T47D (cell line): ENCODE results near the gene PABPN1L.
A peak's percentile ranks its signal among the peaks of the same experiment; 100 is the strongest.

Source experiments
- DNase-seq, 2 experiments: peaks; one replicate each; pipeline versions ENCODE4 v3.0.0 to v3.0.0-alpha.2; 2011 to 2012; ENCODE audit warnings: low read depth in 1 of 2, low spot score in 1 of 2
- JUND ChIP-seq: IDR thresholded peaks from 2 replicates; pipeline ENCODE4 v1.6.1; 2012; ENCODE audit warnings: low read depth
- in situ Hi-C: cut with HindIII; loops from 2 replicates; pipeline ENCODE4 v1.10.0; 2016; ENCODE audit warnings: low sequenced_read_pairs, low pct_unique_long_range_greater_than_20kb

PABPN1L gene

GRCh38 chr16:88886420-88886844 lies 20.0 kb upstream of the PABPN1L start:
- in situ Hi-C loops: no loop called here
- DNase-seq: no peak

GRCh38 chr16:88885693-88886280 lies 19.3 kb upstream of the PABPN1L start:
- no peak for TF ChIP-seq JUND
- DNase-seq: no peak
- in situ Hi-C loops: no loop called here

More at GRCh38 chr16:88886420-88886844, 20.0 kb upstream of the PABPN1L start:
- TF ChIP-seq JUND: no peak

GRCh38 chr16:88884569-88885271 lies 18.3 kb upstream of the PABPN1L start:
- in situ Hi-C loops: no loop called here
- TF ChIP-seq JUND: no peak
- DNase-seq: no peak

GRCh38 chr16:88883946-88884345 lies 17.5 kb upstream of the PABPN1L start:
- in situ Hi-C loops: no loop called here
- TF ChIP-seq JUND: no peak
- DNase-seq: no peak

- no peak for DNase-seq
- in situ Hi-C loops: no loop called here
- TF ChIP-seq JUND: no peak
These were observed 16.8 kb upstream of the PABPN1L start for GRCh38 chr16:88883117-88883895.

GRCh38 chr16:88882358-88883030 lies 16.0 kb upstream of the PABPN1L start:
- TF ChIP-seq JUND: no peak
- in situ Hi-C loops: no loop called here
- DNase-seq: peak in 1 of 2 experiments; percentile 85

GRCh38 chr16:88881675-88882357 lies 15.4 kb upstream of the PABPN1L start:
- DNase-seq: no peak
- in situ Hi-C loops: no loop called here
- TF ChIP-seq JUND: no peak

- no peak for DNase-seq
- no peak for TF ChIP-seq JUND
- in situ Hi-C loops: no loop called here
These were observed 14.7 kb upstream of the PABPN1L start for GRCh38 chr16:88881007-88881615.

GRCh38 chr16:88880226-88881006 lies 14.0 kb upstream of the PABPN1L start:
- no peak for DNase-seq
- TF ChIP-seq JUND: no peak
- in situ Hi-C loops: no loop called here

- no peak for DNase-seq
- in situ Hi-C loops: no loop called here
- no peak for TF ChIP-seq JUND
These were observed 13.3 kb upstream of the PABPN1L start for GRCh38 chr16:88879788-88880055.
